ENCODE data around the gene FAM120AOS.

DNA sequence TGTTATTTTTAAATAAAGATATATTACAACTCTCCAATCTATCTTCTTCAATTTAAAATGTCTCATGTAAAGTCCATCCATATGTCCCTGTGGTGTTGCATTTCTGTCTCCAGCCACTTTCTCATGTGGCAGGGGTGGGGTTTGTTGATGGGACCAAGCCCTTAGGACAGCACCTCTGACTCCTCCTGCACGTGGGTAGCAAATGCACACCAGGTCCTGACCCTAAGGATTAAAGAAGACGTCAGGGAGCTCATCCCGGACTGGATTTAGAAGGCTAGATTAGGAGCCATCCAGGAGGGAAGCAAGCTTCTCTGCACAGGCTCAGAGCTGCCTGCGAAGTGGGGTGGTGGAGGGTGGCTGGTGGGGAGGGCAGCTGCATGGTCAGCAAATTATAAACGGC is 38.9 kb upstream of the FAM120AOS start:
- TF ChIP-seq EZH2phosphoT487 (conservative IDR thresholded peaks at IDR 0.05; ENCODE audit: low read length): no peak
- TF ChIP-seq, protein P1, sequence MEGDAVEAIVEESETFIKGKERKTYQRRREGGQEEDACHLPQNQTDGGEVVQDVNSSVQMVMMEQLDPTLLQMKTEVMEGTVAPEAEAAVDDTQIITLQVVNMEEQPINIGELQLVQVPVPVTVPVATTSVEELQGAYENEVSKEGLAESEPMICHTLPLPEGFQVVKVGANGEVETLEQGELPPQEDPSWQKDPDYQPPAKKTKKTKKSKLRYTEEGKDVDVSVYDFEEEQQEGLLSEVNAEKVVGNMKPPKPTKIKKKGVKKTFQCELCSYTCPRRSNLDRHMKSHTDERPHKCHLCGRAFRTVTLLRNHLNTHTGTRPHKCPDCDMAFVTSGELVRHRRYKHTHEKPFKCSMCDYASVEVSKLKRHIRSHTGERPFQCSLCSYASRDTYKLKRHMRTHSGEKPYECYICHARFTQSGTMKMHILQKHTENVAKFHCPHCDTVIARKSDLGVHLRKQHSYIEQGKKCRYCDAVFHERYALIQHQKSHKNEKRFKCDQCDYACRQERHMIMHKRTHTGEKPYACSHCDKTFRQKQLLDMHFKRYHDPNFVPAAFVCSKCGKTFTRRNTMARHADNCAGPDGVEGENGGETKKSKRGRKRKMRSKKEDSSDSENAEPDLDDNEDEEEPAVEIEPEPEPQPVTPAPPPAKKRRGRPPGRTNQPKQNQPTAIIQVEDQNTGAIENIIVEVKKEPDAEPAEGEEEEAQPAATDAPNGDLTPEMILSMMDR (IDR thresholded peaks at IDR 0.05; ENCODE audit: insufficient read depth, low read length, poor library complexity, severe bottlenecking): no peak
